BLaER1 treated with 17β-estradiol and CSF1 and Interleukin-3, amounts not matched to agents 10 nM and 100 nM (cell line): ENCODE data around the gene GRSF1.
"Not testable (repeated sequence)": the region's sequence is repeated elsewhere in the genome, so short reads cannot be mapped to it uniquely, and the experiment has no call there.

Source experiments
- H3K27ac ChIP-seq, 11 experiments: shearing (Covaris generic); formaldehyde crosslinking; 2 replicates each; pipeline ENCODE4 v1.8.1; 2022
- H3K27me3 ChIP-seq, 11 experiments: shearing (Covaris generic); formaldehyde crosslinking; 2 replicates each; pipeline ENCODE4 v1.8.1; 2022
- H3K36me3 ChIP-seq, 11 experiments: shearing (Covaris generic); formaldehyde crosslinking; 2 replicates each; pipeline ENCODE4 v1.8.1; 2022
- H3K4me1 ChIP-seq, 10 experiments: shearing (Covaris generic); formaldehyde crosslinking; 2 replicates each; pipeline ENCODE4 v1.8.1; 2022
- H3K4me2 ChIP-seq, 11 experiments: shearing (Covaris generic); formaldehyde crosslinking; 2 replicates each; pipeline ENCODE4 v1.8.1; 2022
- H3K4me3 ChIP-seq, 10 experiments: shearing (Covaris generic); formaldehyde crosslinking; 2 replicates each; pipeline ENCODE4 v1.8.1; 2022
- H3K9ac ChIP-seq, 11 experiments: shearing (Covaris generic); formaldehyde crosslinking; 2 replicates each; pipeline ENCODE4 v1.8.1; 2022
- H3K9me3 ChIP-seq, 11 experiments: shearing (Covaris generic); formaldehyde crosslinking; replicated peaks in 1 of 11; 2 replicates each; pipeline ENCODE4 v1.8.1; 2022
- H4K20me1 ChIP-seq, 11 experiments: shearing (Covaris generic); formaldehyde crosslinking; 2 replicates each; pipeline ENCODE4 v1.8.1; 2022
- Cebpa-rat ChIP-seq, 11 experiments: shearing (Covaris generic); IDR thresholded peaks; 2 replicates each; pipeline ENCODE4 v1.8.1; 2022

GRSF1 gene

GRCh38 chr4:70858454-70858853 is 18.8 kb upstream of the GRSF1 start:
- no peak overlapping the region for H3K9ac ChIP-seq
- H3K27ac ChIP-seq: no peak overlapping the region
- H3K4me2 ChIP-seq: no peak overlapping the region
- H3K36me3 ChIP-seq: no peaks in the 10 kb centered on the region
- no peak overlapping the region for H3K4me3 ChIP-seq
- no peaks in the 10 kb centered on the region for H4K20me1 ChIP-seq
- no peaks in the 10 kb centered on the region for H3K27me3 ChIP-seq
- peaks cover 0 to 7% (median 0%) of the 10 kb centered on the region in 11 experiments; a peak in 2 of 22 replicates for H3K9me3 ChIP-seq
- no peak for TF ChIP-seq Cebpa-rat (IDR thresholded peaks at IDR 0.05)
- 0 out of 20 replicates have a peak, but pooled peaks cover 0 to 5% (median 0%) of the 10 kb centered on the region in 10 experiments for H3K4me1 ChIP-seq

- Histone ChIP-seq H3K9ac (no peak overlapping the region), H3K9me3 (peaks cover 0 to 7% (median 0%) of the 10 kb centered on the region in 11 experiments; a peak in 2 of 22 replicates), H3K36me3 (no peaks in the 10 kb centered on the region), H4K20me1 (no peaks in the 10 kb centered on the region), H3K27me3 (no peaks in the 10 kb centered on the region), H3K4me3 (no peak overlapping the region), H3K27ac (no peak overlapping the region), H3K4me2 (no peak overlapping the region), H3K4me1 (no peaks in the 10 kb centered on the region)
- no peak for TF ChIP-seq Cebpa-rat (IDR thresholded peaks at IDR 0.05)
Observed at GRCh38 chr4:70855464-70855863, 15.8 kb upstream of the GRSF1 start.

GRCh38 chr4:70849291-70849690 is 9.6 kb upstream of the GRSF1 start:
- no peak overlapping the region for H3K9ac ChIP-seq
- no peak overlapping the region for H3K27ac ChIP-seq
- peaks cover 3 to 22% (median 10%) of the 10 kb centered on the region in 10 experiments; a peak in 18 of 20 replicates for H3K4me1 ChIP-seq
- no peaks in the 10 kb centered on the region for H3K36me3 ChIP-seq
- H3K9me3 ChIP-seq: peaks cover 0 to 2% (median 0%) of the 10 kb centered on the region in 11 experiments; a peak in 2 of 22 replicates
- TF ChIP-seq Cebpa-rat (IDR thresholded peaks at IDR 0.05): no peak
- no peaks in the 10 kb centered on the region for H4K20me1 ChIP-seq
- peak overlapping the region in 5 of 11 experiments; percentile 19 to 57 (median 35); a peak in 8 of 22 replicates for H3K4me2 ChIP-seq
- H3K4me3 ChIP-seq: no peak overlapping the region
- H3K27me3 ChIP-seq: no peaks in the 10 kb centered on the region

GRCh38 chr4:70844180-70844579 is 4.5 kb upstream of the GRSF1 start:
- TF ChIP-seq Cebpa-rat (IDR thresholded peaks at IDR 0.05): no peak
- no peaks in the 10 kb centered on the region for H3K36me3 ChIP-seq
- no peaks in the 10 kb centered on the region for H3K27me3 ChIP-seq
- H3K27ac ChIP-seq: no peak overlapping the region
- H3K4me1 ChIP-seq: peaks cover 8 to 28% (median 17%) of the 10 kb centered on the region in 10 experiments; a peak in 19 of 20 replicates
- peaks cover 0 to 4% (median 0%) of the 10 kb centered on the region in 11 experiments; a peak in 4 of 22 replicates for H4K20me1 ChIP-seq
- H3K9me3 ChIP-seq: no peaks in the 10 kb centered on the region
- no peak overlapping the region for H3K4me3 ChIP-seq
- H3K4me2 ChIP-seq: peak overlapping the region in 8 of 11 experiments; percentile 11 to 50 (median 35); a peak in 12 of 22 replicates
- H3K9ac ChIP-seq: no peak overlapping the region

- no peaks in the 10 kb centered on the region for H3K9me3 ChIP-seq
- H3K4me2 ChIP-seq: peak overlapping the region in 5 of 11 experiments; percentile 1 to 38 (median 30); a peak in 6 of 22 replicates
- no peaks in the 10 kb centered on the region for H3K36me3 ChIP-seq
- peaks cover 4 to 17% (median 12%) of the 10 kb centered on the region in 11 experiments; a peak in 19 of 22 replicates for H4K20me1 ChIP-seq
- no peak overlapping the region for H3K4me3 ChIP-seq
- TF ChIP-seq Cebpa-rat (IDR thresholded peaks at IDR 0.05): no peak
- H3K27me3 ChIP-seq: no peaks in the 10 kb centered on the region
- H3K9ac ChIP-seq: no peak overlapping the region
- H3K4me1 ChIP-seq: peaks cover 7 to 31% (median 16%) of the 10 kb centered on the region in 10 experiments; a peak in 18 of 20 replicates
- no peak overlapping the region for H3K27ac ChIP-seq
Observed at GRCh38 chr4:70842761-70843435, 3.2 kb upstream of the GRSF1 start.

- H3K4me2 ChIP-seq: peak overlapping the region in 2 of 11 experiments; percentile 24 to 31; a peak in 3 of 22 replicates
- no peak overlapping the region for H3K4me3 ChIP-seq
- H3K27ac ChIP-seq: no peak overlapping the region
- H4K20me1 ChIP-seq: peaks cover 13 to 26% (median 22%) of the 10 kb centered on the region in 11 experiments; a peak in 21 of 22 replicates
- H3K9me3 ChIP-seq: no peaks in the 10 kb centered on the region
- H3K36me3 ChIP-seq: peaks cover 0 to 5% (median 4%) of the 10 kb centered on the region in 11 experiments; a peak in 8 of 22 replicates
- peaks cover 15 to 41% (median 26%) of the 10 kb centered on the region in 10 experiments; a peak in 19 of 20 replicates for H3K4me1 ChIP-seq
- no peak for TF ChIP-seq Cebpa-rat (IDR thresholded peaks at IDR 0.05)
- no peak overlapping the region for H3K9ac ChIP-seq
- H3K27me3 ChIP-seq: no peaks in the 10 kb centered on the region
Observed at GRCh38 chr4:70841951-70842350, 2.3 kb upstream of the GRSF1 start.

- H3K9ac ChIP-seq: no peak overlapping the region
- TF ChIP-seq Cebpa-rat (IDR thresholded peaks at IDR 0.05): no peak
- H3K4me1 ChIP-seq: peaks cover 18 to 45% (median 31%) of the 10 kb centered on the region in 10 experiments; a peak in 19 of 20 replicates
- H3K36me3 ChIP-seq: peaks cover under 1 to 13% (median 11%) of the 10 kb centered on the region in 11 experiments; a peak in 14 of 22 replicates
- no peaks in the 10 kb centered on the region for H3K27me3 ChIP-seq
- no peak overlapping the region for H3K4me3 ChIP-seq
- H3K27ac ChIP-seq: no peak overlapping the region; a peak in 1 of 22 replicates
- peaks cover 20 to 34% (median 29%) of the 10 kb centered on the region in 11 experiments; a peak in 21 of 22 replicates for H4K20me1 ChIP-seq
- H3K9me3 ChIP-seq: no peaks in the 10 kb centered on the region
- H3K4me2 ChIP-seq: no peak overlapping the region
Observed at GRCh38 chr4:70841211-70841610, 1.5 kb upstream of the GRSF1 start.

GRCh38 chr4:70840631-70841030 is 941 bp upstream of the GRSF1 start:
- not testable (repeated sequence) for H3K9ac ChIP-seq

GRCh38 chr4:70840137-70840536 is 447 bp upstream of the GRSF1 start:
- not testable (repeated sequence) for H3K4me3 ChIP-seq, H3K9me3 ChIP-seq, H3K27ac ChIP-seq, H3K27me3 ChIP-seq, H3K9ac ChIP-seq, H3K4me2 ChIP-seq
- H3K4me1 ChIP-seq: peaks cover 18 to 45% (median 34%) of the 10 kb centered on the region in 10 experiments; a peak in 19 of 20 replicates
- H4K20me1 ChIP-seq: peaks cover 28 to 44% (median 39%) of the 10 kb centered on the region in 11 experiments; a peak in 21 of 22 replicates
- peaks cover 10 to 23% (median 20%) of the 10 kb centered on the region in 11 experiments for H3K36me3 ChIP-seq

More at GRCh38 chr4:70840631-70841030, 941 bp upstream of the GRSF1 start:
- H3K36me3 ChIP-seq: peaks cover 6 to 18% (median 17%) of the 10 kb centered on the region in 11 experiments
- H3K4me3 ChIP-seq, H3K27me3 ChIP-seq, H3K27ac ChIP-seq, H3K9me3 ChIP-seq: not testable (repeated sequence)
- H3K4me1 ChIP-seq: peaks cover 18 to 45% (median 34%) of the 10 kb centered on the region in 10 experiments; a peak in 19 of 20 replicates
- peak overlapping the region in 1 of 11 experiments; percentile 16; a peak in 1 of 22 replicates for H3K4me2 ChIP-seq
- peaks cover 26 to 40% (median 35%) of the 10 kb centered on the region in 11 experiments; a peak in 21 of 22 replicates for H4K20me1 ChIP-seq
